OCI-LY7 (cell line): Measurements from ENCODE around the gene PRKD1.

Source experiments
- EZH2phosphoT487 ChIP-seq: fragments of 200-600 bp; sonication (generic); IDR thresholded peaks from 2 replicates; pipeline ENCODE4 v1.6.1; 2018; ENCODE audit warnings: low read depth, borderline replicate concordance, mild to moderate bottlenecking, mixed run types, antibody characterized with exemption, low read length, moderate library complexity, mixed read lengths
- TF ChIP-seq, protein P1 (sequence below): fragments of 200-600 bp; sonication (generic); conservative IDR thresholded peaks from 2 replicates; pipeline ENCODE4 v1.5.1; 2014; ENCODE audit warnings: mild to moderate bottlenecking, antibody characterized with exemption, low read length, moderate library complexity, mixed read lengths

DNA sequence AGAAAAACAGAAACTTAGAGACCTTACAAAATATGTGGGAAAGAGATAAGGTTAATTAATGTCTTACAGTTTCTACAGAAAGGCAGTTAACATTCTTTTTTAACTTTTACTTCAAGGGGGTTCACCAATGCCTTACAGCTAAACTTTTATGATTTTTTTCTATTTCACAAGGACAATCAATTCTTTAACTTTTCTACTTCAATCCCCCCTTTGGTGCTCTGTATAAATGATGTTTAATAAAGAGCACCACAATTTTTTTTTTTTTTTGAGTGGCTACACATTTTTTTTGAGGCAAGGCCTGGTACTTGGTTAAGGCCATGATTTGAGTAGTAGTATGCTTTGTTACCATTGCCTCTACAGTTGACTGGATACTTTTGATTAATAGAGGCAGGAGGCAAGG is 279.6 kb downstream of the PRKD1 start:
- TF ChIP-seq, protein P1, sequence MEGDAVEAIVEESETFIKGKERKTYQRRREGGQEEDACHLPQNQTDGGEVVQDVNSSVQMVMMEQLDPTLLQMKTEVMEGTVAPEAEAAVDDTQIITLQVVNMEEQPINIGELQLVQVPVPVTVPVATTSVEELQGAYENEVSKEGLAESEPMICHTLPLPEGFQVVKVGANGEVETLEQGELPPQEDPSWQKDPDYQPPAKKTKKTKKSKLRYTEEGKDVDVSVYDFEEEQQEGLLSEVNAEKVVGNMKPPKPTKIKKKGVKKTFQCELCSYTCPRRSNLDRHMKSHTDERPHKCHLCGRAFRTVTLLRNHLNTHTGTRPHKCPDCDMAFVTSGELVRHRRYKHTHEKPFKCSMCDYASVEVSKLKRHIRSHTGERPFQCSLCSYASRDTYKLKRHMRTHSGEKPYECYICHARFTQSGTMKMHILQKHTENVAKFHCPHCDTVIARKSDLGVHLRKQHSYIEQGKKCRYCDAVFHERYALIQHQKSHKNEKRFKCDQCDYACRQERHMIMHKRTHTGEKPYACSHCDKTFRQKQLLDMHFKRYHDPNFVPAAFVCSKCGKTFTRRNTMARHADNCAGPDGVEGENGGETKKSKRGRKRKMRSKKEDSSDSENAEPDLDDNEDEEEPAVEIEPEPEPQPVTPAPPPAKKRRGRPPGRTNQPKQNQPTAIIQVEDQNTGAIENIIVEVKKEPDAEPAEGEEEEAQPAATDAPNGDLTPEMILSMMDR, result no peak
- no peak for TF ChIP-seq EZH2phosphoT487
